Skin of body (tissue), 3 donors: ENCODE data around the gene RNASE4. TPM values are rescaled to one million over a fixed set of nuclear protein-coding genes. Genes with fewer than 3 reads are reported as not detected.
"Not testable (repeated sequence)": the region's sequence is repeated elsewhere in the genome, so short reads cannot be mapped to it uniquely, and the experiment has no call there.

Experiments used
- DNase-seq: peaks from one replicate; lab custom pipeline; 2025; lab: John Stamatoyannopoulos, UW
- small RNA-seq: library from RNA; depleted of rRNA; stranded (forward); fragments of <200 nt; gene quantifications from one replicate; pipeline ENCODE3, GENCODE V24; 2014; ENCODE audit warnings: low replicate concordance
- total RNA-seq: library from RNA; depleted of rRNA; stranded (reverse); fragments of >200 nt; gene quantifications from one replicate; pipeline ENCODE4 v1.2.3, GENCODE V29; 2014

The RNASE4 gene
- total RNA-seq, 1 donor from 2014 or later: 31.1 TPM

GRCh38 chr14:20734430-20734806 is 50.1 kb downstream of the RNASE4 start:
- DNase-seq: no peak

- DNase-seq: not testable (repeated sequence)
These were observed 53.9 kb downstream of the RNASE4 start for GRCh38 chr14:20738292-20738691.

GRCh38 chr14:20742132-20742531 is 57.8 kb downstream of the RNASE4 start:
- no peak for DNase-seq

GRCh38 chr14:20743556-20743955 is 59.2 kb downstream of the RNASE4 start:
- no peak for DNase-seq

- DNase-seq: no peak
These were observed 61.4 kb downstream of the RNASE4 start, which contains the start of gene EDDM3A for GRCh38 chr14:20745571-20746358. EDDM3A (plus strand) TSS chr14:20745887; CDS start chr14:20747581, 1,694 bp downstream.

- DNase-seq: no peak
These were observed 62.2 kb downstream of the RNASE4 start for GRCh38 chr14:20746566-20746965.

- DNase-seq: no peak
These were observed 64.1 kb downstream of the RNASE4 start for GRCh38 chr14:20748439-20748838.

GRCh38 chr14:20750194-20750593 is 65.8 kb downstream of the RNASE4 start:
- DNase-seq: no peak

Small RNA genes lying within 50 kb of the gene (small RNA-seq; reads per million reads assigned to genes)
- not detected for gene RF00019

Other genes with a start within 250 kb of the RNASE4 start
- 0.30 TPM for gene KLHL33, start 248.4 kb upstream of the RNASE4 start, total RNA-seq
- gene OSGEP, start 229.7 kb upstream of the RNASE4 start, total RNA-seq: 33.6 TPM
- 60.7 TPM for gene APEX1, start 229.3 kb upstream of the RNASE4 start, total RNA-seq
- 17.6 TPM for gene PIP4P1, start 223.1 kb upstream of the RNASE4 start, total RNA-seq
- 24.4 TPM for gene PNP, start 215.2 kb upstream of the RNASE4 start, total RNA-seq
- not detected for gene RNASE10, start 179.0 kb upstream of the RNASE4 start, total RNA-seq
- gene RNASE9, start 123.5 kb upstream of the RNASE4 start, total RNA-seq: not detected
- gene RNASE11, start 96.6 kb upstream of the RNASE4 start, total RNA-seq: not detected
- not detected for gene RNASE12, start 93.2 kb upstream of the RNASE4 start, total RNA-seq
- not detected for gene OR6S1, start 42.9 kb upstream of the RNASE4 start, total RNA-seq
- 9.6 TPM for gene ANG, start 4.2 kb downstream of the RNASE4 start, total RNA-seq
- gene EDDM3A, start 61.3 kb downstream of the RNASE4 start, total RNA-seq: not detected
- not detected for gene EDDM3B, start 83.8 kb downstream of the RNASE4 start, total RNA-seq
- 7.9 TPM for gene RNASE6, start 96.7 kb downstream of the RNASE4 start, total RNA-seq
- 148 TPM for gene RNASE1, start 118.3 kb downstream of the RNASE4 start, total RNA-seq
- 2.7 TPM for gene RNASE3, start 206.8 kb downstream of the RNASE4 start, total RNA-seq